ENCODE results near the gene ATP6V0D1. TPM values are rescaled to one million over a fixed set of nuclear protein-coding genes. Genes with fewer than 3 reads are reported as not detected.

ATP6V0D1 gene
- total RNA-seq, 1 experiment from 2014 or later, result 43.0 TPM

- H3K4me1 ChIP-seq (ENCODE audit: insufficient read depth, low read length), result no peaks in the 10 kb centered on the region
- H3K79me1 ChIP-seq (ENCODE audit: insufficient read depth, low read depth, low read length, poor library complexity, severe bottlenecking), result no peaks in the 10 kb centered on the region
- DNase-seq, result no peak
- Mint-ChIP-seq H3K27me3 (ENCODE audit: low read depth) (peaks cover 49% of the 10 kb centered on the region), H3K4me1 (peaks cover 6 to 13% of the 10 kb centered on the region in 2 experiments), H3K9me3 (no peaks in the 10 kb centered on the region; a peak in 1 of 5 replicates), H3K36me3 (ENCODE audit: insufficient read depth in 1 of 3, low read depth in 3 of 3) (no peaks in the 10 kb centered on the region), H3K27ac (no peak overlapping the region; a peak in 1 of 7 replicates), H3K4me3 (no peak overlapping the region)
- H3K79me2 ChIP-seq (ENCODE audit: insufficient read depth, low read length), result no peaks in the 10 kb centered on the region
- no peak overlapping the region for H3K56ac ChIP-seq (ENCODE audit: insufficient read length, low read depth, low read length)
- no peak overlapping the region for H2AK5ac ChIP-seq (ENCODE audit: insufficient read length, low read length)
- H2AFZ ChIP-seq (ENCODE audit: low read length), result no peak overlapping the region
- no peak overlapping the region for H3K4ac ChIP-seq (ENCODE audit: low read depth, low read length)
- peak overlapping the region; percentile 10 for H2BK12ac ChIP-seq (ENCODE audit: insufficient read length, low read depth, low read length)
- no peak overlapping the region for H3K14ac ChIP-seq (ENCODE audit: insufficient read depth, low read length)
- no peak overlapping the region for H3K27ac ChIP-seq (ENCODE audit: insufficient read length, low read depth, low read length)
- no peak overlapping the region for H2BK20ac ChIP-seq (ENCODE audit: low read depth, low read length, poor library complexity, severe bottlenecking)
- no peak for TF ChIP-seq CTCF (conservative IDR thresholded peaks at IDR 0.05)
- H2BK120ac ChIP-seq (ENCODE audit: low read depth, low read length, poor library complexity, severe bottlenecking), result no peak overlapping the region
- no peak overlapping the region for H4K5ac ChIP-seq (ENCODE audit: insufficient read length, low read depth, low read length)
- no peak overlapping the region for H3K4me2 ChIP-seq (ENCODE audit: insufficient read depth, insufficient read length, low read length)
- H3K18ac ChIP-seq (ENCODE audit: insufficient read length, low read depth, low read length), result no peak overlapping the region
- H2BK15ac ChIP-seq (ENCODE audit: low read depth, low read length), result no peak overlapping the region
- no peak overlapping the region for H3K9ac ChIP-seq (ENCODE audit: extremely low read depth, insufficient read length, low read length)
- H2BK5ac ChIP-seq (ENCODE audit: insufficient read length, low read length), result no peak overlapping the region
- H3K27me3 ChIP-seq (ENCODE audit: insufficient read depth, low read length), result no peaks in the 10 kb centered on the region
- no CpG with 5 or more reads among the region's 4 CpGs for WGBS (ENCODE audit: extremely low coverage, insufficient read length, low lambda C conversion rate)
- no peak overlapping the region for H3K23ac ChIP-seq (ENCODE audit: insufficient read length, low read depth, low read length)
- H3K23me2 ChIP-seq (ENCODE audit: insufficient read length, low read depth, low read length, poor library complexity, severe bottlenecking), result no peaks in the 10 kb centered on the region
- H3T11ph ChIP-seq (ENCODE audit: low read length), result no peak overlapping the region
- H4K91ac ChIP-seq (ENCODE audit: insufficient read length, low read depth, low read length), result no peak overlapping the region
- H4K8ac ChIP-seq (replicated peaks; ENCODE audit: insufficient read length, low read depth, low read length), result no peak overlapping the region
- H4K20me1 ChIP-seq (ENCODE audit: control insufficient read depth, insufficient read depth, insufficient read length), result no peaks in the 10 kb centered on the region
- H3K9me3 ChIP-seq (ENCODE audit: control insufficient read depth, low read depth, low read length), result no peaks in the 10 kb centered on the region
These were observed 28.1 kb upstream of the ATP6V0D1 start for GRCh38 chr16:67509016-67509415.

All from H9 (cell line).